ENCODE measurements around the gene ALAS1.

Gene ALAS1

DNA sequence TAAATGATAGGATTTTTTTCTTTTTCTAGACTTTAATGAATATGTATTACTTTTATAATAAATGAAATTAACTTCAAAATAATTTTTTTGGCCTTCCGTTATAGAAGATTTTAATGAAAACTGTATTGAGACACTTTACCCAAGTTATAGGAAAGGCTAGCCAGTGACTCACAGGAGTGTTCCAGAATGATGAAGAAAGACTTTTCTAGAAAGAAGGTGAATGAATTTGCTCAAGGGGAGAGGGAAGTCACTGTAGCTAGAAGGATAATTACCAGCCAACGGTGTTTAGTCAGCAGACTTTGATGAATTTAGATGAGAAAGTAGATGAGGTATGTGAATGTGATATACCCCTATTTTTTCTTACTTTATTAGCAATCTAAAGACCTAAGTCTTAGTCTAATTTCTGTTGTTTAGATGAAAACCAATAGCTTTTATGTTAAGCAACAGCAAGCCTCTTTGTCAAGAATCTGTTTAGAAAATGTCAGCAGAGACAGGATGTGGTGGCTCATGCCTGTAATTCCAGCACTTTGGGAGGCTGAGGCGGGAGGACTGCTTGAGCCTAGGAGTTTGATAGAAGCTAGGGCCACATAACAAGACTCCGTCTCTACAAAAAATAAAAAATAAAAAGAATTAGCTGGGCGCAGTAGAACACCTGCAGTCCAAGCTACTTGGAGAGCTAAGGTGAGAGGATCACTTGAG is 3.2 kb downstream of the ALAS1 start:
- DNase-seq: no peak

DNA sequence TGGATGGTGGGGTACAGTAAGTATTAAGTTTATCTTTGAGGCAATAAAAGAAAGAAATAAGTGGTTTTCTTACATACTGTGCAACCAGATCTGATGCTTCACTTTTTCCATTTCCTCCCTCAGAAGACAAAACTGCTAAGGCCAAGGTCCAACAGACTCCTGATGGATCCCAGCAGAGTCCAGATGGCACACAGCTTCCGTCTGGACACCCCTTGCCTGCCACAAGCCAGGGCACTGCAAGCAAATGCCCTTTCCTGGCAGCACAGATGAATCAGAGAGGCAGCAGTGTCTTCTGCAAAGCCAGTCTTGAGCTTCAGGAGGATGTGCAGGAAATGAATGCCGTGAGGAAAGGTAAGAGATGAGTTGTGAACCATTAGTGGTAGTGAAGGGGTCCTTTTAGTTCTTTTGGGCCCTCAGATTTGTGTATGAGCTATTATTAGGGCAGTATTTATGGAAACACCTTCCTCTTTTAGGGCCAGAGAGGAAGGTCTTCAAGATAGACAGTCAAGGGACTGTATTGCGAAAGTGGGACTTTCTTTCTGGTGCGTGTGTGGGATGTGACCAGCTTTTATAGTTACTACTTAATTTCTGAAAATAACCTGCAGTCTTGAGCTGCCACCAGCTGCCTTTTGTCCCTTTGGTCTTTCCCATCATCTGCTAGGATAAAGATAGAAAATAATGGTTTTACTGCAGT is 4.6 kb downstream of the ALAS1 start:
- no peak for DNase-seq

- no peak for DNase-seq
These were observed 5.7 kb downstream of the ALAS1 start for GRCh38 chr3:52203701-52204100.

DNA sequence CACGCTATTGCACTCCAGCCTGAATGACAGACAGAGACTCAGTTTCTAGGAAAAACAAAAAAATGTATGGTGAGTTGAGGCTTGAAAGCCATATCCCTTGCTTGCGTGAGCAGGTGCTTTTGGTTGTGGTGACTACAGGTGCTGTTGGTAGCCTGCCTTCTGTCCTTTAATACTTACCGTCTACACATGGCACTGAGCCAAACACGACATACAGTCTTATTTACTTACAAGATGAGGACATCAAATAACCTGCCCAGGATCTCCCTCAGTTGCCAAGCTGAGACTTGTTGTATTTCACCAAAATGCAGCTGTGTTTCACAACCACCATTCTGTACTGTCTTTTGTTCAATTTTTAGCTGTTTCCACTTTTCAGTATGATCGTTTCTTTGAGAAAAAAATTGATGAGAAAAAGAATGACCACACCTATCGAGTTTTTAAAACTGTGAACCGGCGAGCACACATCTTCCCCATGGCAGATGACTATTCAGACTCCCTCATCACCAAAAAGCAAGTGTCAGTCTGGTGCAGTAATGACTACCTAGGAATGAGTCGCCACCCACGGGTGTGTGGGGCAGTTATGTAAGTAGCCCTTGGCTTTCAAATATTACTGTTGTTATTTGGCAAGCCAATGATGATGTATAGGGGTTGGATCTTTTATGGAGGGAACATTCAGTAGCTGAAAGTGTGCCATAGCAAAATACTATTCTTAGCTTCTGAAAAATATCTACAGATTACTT is 6.5 kb downstream of the ALAS1 start:
- no peak for DNase-seq

GRCh38 chr3:52205727-52206372 is 7.9 kb downstream of the ALAS1 start:
- no peak for DNase-seq

- DNase-seq: no peak
These were observed 10.6 kb downstream of the ALAS1 start for GRCh38 chr3:52208556-52208955.

- DNase-seq: no peak
These were observed 12.1 kb downstream of the ALAS1 start for GRCh38 chr3:52210037-52210436.

- DNase-seq: no peak
These were observed 12.6 kb downstream of the ALAS1 start for GRCh38 chr3:52210550-52211046.

DNA sequence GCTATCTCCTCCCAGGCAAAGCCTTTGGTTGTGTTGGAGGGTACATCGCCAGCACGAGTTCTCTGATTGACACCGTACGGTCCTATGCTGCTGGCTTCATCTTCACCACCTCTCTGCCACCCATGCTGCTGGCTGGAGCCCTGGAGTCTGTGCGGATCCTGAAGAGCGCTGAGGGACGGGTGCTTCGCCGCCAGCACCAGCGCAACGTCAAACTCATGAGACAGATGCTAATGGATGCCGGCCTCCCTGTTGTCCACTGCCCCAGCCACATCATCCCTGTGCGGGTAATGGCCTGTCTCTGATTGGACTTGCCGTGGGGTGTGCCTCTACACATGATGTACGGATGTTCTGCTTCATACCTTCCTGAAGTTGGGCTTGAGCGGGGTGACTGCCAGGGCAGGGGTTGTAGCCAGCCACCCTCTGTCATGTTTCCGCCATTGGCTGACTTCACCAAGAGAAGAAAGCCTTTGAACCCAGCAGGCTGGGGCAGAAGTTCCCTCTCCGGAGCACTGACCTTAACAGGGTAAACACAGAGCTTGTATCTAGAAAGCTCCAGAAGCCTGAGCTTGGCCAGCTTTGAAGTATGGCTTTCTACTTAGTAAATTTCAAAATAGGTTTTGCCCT is 13.4 kb downstream of the ALAS1 start:
- DNase-seq: no peak

DNA sequence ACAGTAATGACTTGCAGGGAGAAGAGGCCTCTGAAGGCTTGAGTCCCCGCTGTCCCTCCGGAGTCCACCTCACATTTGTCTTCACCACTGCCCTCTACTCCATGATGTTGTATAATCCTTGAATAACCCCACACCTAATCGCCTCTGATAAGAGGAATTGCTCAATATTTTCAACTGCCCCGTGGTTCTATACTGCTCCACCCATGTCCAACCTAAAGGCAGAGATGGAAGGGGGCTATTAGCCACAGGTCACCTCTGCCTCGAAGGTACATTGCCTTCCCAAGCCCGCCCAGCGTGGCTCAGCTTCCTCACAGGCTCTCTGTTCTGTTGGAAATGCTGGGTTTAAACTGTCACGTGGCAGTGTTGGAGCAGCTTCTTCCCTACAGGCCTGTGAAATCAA is 15.0 kb downstream of the ALAS1 start:
- no peak for DNase-seq

GRCh38 chr3:52213901-52214300 is 15.9 kb downstream of the ALAS1 start:
- DNase-seq: no peak

DNA sequence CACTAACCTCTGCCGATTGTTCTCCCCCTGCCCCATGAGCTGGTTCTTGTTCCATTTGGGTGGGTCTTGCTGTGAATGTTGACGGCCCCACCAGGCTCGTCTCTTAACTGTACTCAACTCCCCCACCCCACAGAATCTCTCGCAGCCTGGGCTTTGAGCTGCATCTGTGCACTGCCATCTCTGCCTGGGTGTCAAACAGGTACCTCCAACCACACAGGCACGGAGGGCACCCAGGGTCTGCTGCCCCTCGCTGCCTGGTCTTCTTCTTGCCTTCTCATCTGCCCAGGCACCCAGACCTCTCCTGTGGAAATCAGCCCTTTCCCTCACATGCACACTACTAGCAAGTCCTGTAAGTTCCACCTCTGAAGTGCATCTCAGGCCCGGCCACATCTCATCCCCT is 17.4 kb downstream of the ALAS1 start:
- DNase-seq: no peak

GRCh38 chr3:52216585-52217408 is 18.8 kb downstream of the ALAS1 start:
- DNase-seq: peak in 2 of 4 experiments; percentile 25 to 59

- no peak for DNase-seq
These were observed 19.4 kb downstream of the ALAS1 start for GRCh38 chr3:52217409-52217805.

GRCh38 chr3:52218026-52218425 is 20.1 kb downstream of the ALAS1 start:
- DNase-seq: no peak

DNA sequence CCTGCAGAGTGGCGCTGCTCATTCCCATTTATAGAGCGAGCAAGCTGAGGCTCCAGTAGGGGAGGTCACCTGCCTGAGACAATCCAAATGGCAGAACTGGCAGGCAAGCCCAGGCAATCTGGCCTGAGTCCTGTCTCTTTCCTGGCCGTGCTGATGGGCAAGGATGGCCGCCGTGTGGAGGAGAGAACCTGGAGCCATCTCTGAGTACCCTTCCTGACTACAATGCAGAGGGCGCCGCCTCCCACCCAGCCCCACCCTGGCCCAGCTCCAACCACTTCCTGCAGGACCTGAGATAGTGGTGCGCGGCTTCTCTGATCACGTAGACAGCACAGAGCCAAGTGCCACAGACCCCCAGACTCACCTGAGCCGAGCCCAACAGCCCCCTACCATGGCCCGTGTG is 20.5 kb downstream of the ALAS1 start:
- DNase-seq: peak in 1 of 4 experiments; percentile 23

- DNase-seq: no peak
These were observed 21.1 kb downstream of the ALAS1 start for GRCh38 chr3:52218937-52219650.

GRCh38 chr3:52220380-52221026 is 22.5 kb downstream of the ALAS1 start:
- DNase-seq: peak; percentile 79 to 90 (median 86)

DNA sequence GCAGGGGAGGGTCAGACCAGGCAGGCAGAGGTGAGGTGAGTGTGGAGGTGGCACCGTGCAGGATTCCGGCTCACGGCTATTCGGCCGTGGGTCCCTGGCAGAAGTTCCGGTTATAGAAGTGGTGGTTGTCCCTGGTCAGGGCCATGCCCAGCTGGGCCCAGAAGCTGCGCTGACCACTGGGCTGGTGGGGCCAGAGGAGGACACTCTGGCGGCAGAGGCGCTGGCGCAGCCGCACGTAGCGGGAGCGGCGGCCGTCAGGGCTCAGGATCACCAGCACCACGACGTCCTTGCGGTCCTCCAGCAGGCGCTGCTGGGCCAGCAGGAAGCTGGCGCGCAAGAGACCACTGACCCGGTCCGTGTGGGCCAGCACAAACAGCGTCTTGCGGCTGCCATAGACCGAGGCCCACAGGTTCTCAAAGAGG is 23.2 kb downstream of the ALAS1 start:
- DNase-seq: no peak

GRCh38 chr3:52221563-52222318 is 23.8 kb downstream of the ALAS1 start:
- DNase-seq: peak in 2 of 4 experiments; percentile 42 to 65
